Occipital lobe (tissue), 2 donors: ENCODE measurements around the gene CCNT1. TPM values are rescaled to one million over a fixed set of nuclear protein-coding genes. Genes with fewer than 3 reads are reported as not detected.
"Not testable (repeated sequence)": the region's sequence is repeated elsewhere in the genome, so short reads cannot be mapped to it uniquely, and the experiment has no call there.

Experiments
- DNase-seq: peaks from one replicate; lab custom pipeline; 2025; lab: John Stamatoyannopoulos, UW
- total RNA-seq: library from RNA; depleted of rRNA; stranded (reverse); fragments of >200 nt; gene quantifications from one replicate; pipeline ENCODE4 v1.2.3, GENCODE V29; 2014

The CCNT1 gene
- total RNA-seq, 1 donor from 2014 or later: 44.0 TPM

- no peak for DNase-seq
Observed at GRCh38 chr12:48691826-48692487, 24.6 kb downstream of the CCNT1 start.

GRCh38 chr12:48690990-48691389 is 25.5 kb downstream of the CCNT1 start:
- no peak for DNase-seq

GRCh38 chr12:48690436-48690835 is 26.1 kb downstream of the CCNT1 start:
- DNase-seq: no peak

GRCh38 chr12:48688836-48689235 is 27.7 kb downstream of the CCNT1 start:
- no peak for DNase-seq

GRCh38 chr12:48687592-48687991 is 28.9 kb downstream of the CCNT1 start:
- DNase-seq: no peak

GRCh38 chr12:48686615-48687334 is 29.7 kb downstream of the CCNT1 start:
- no peak for DNase-seq

GRCh38 chr12:48686037-48686595 is 30.4 kb downstream of the CCNT1 start:
- no peak for DNase-seq

GRCh38 chr12:48683534-48683933 is 33.0 kb downstream of the CCNT1 start:
- DNase-seq: no peak

GRCh38 chr12:48682927-48683326 is 33.6 kb downstream of the CCNT1 start:
- DNase-seq: no peak

GRCh38 chr12:48682533-48682905 is 34.0 kb downstream of the CCNT1 start:
- DNase-seq: not testable (repeated sequence)

GRCh38 chr12:48681710-48682532 is 34.6 kb downstream of the CCNT1 start, which contains the start of gene KANSL2:
Gene KANSL2, minus strand, starts transcription at chr12:48682238. Its CDS starts 606 bp downstream, at chr12:48681632.
- DNase-seq: peak; percentile 99

GRCh38 chr12:48681399-48681709 is 35.2 kb downstream of the CCNT1 start:
- DNase-seq: no peak

- no peak for DNase-seq
Observed at GRCh38 chr12:48680861-48681260, 35.6 kb downstream of the CCNT1 start.

- no peak for DNase-seq
Observed at GRCh38 chr12:48678551-48679185, 37.8 kb downstream of the CCNT1 start.

- DNase-seq: no peak
Observed at GRCh38 chr12:48671231-48671856, 45.2 kb downstream of the CCNT1 start.

GRCh38 chr12:48668996-48669395 is 47.5 kb downstream of the CCNT1 start:
- DNase-seq: no peak

GRCh38 chr12:48659863-48660262 is 56.6 kb downstream of the CCNT1 start:
- no peak for DNase-seq

GRCh38 chr12:48651681-48652080 is 64.8 kb downstream of the CCNT1 start:
- DNase-seq: no peak

GRCh38 chr12:48645354-48645753 is 71.2 kb downstream of the CCNT1 start:
- DNase-seq: not testable (repeated sequence)

GRCh38 chr12:48643011-48643410 is 73.5 kb downstream of the CCNT1 start:
- DNase-seq: no peak
